GM12892 (cell line): ENCODE measurements around the gene RANBP1.
"Not testable (repeated sequence)": the region's sequence is repeated elsewhere in the genome, so short reads cannot be mapped to it uniquely, and the experiment has no call there.

Source experiments
- DNase-seq: peaks from one replicate; pipeline ENCODE4 v3.0.0; 2011; ENCODE audit not compliant: insufficient read length
- FAIRE-seq: peaks from 2 replicates; lab custom pipeline; 2011; peaks lifted over from hg19 to GRCh38; lab: Jason Lieb, UNC
- POLR2A ChIP-seq: IDR thresholded peaks from 2 replicates; pipeline ENCODE4 v1.6.1; 2011; ENCODE audit warnings: low read depth, low read length, control low read depth
- POLR2AphosphoS5 ChIP-seq: IDR thresholded peaks from 2 replicates; pipeline ENCODE4 v1.6.1; 2011; ENCODE audit warnings: low read depth, low read length, control low read depth
- TAF1 ChIP-seq: IDR thresholded peaks from 2 replicates; pipeline ENCODE4 v1.6.1; 2011; ENCODE audit warnings: low read depth, mild to moderate bottlenecking, control low read depth, low read length, borderline replicate concordance

RANBP1 gene

DNA sequence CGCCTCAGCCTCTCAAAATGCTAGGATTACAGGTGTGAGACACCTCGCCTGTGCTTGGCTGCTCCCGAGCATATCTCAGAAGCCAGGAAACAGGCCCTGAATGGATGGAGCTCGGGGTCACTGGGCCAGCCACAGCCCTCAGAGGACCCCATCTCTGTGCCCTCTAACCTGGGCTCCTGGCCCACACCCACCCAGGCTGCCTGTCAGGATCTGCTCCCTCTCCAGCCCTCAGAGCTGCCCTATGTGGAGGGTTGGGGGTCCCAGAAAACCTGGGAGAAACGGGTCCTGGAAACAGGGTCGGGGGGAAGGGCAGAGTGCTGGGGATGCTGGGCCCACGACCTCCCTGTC lies 40.1 kb downstream of the RANBP1 start:
- no peak for FAIRE-seq
- TF ChIP-seq POLR2AphosphoS5: no peak
- TF ChIP-seq POLR2A: no peak
- no peak for TF ChIP-seq TAF1
- no peak for DNase-seq

DNA sequence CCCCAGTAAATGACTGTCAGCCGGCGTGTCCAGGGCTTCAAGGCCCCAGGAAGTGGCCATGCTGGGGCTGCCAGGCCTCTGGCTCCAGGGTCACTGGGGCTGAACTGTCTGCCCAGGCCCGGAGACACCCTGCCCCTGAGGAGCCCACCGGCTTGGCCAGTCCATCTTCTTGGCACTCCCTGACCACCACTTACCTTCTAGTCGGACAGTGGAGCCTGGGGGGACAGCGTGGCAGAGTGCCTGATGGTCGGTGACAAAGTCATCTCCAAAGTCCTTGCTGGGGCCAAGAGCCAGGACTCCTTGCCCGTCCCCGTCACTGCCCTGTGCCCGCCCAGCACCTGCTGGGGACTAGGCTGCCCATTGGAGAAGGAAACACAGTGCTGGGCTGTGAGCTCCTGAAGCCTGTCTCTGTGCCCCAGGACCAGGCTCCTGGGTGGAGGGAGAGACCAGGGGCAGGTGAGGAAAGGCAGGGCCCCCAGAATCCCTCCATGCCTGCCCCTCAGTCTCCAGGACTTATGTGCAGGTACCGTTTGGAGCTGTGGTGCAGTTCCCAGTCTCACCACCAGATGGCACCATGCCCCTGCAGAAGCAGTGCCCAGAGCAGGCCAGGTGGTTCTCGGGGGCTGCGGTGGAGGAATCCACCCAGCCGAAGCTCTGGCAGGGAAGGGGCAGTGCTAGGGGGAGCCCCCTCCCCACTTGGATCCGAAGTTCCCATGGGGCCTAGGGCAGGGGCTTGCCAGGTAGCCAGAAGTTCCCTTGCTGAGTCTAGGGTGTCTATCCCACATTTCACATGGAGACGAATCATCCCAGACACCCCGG lies 40.9 kb downstream of the RANBP1 start:
- peak; percentile 94 for FAIRE-seq
- peak; percentile 95 for DNase-seq
- TF ChIP-seq TAF1: no peak
- no peak for TF ChIP-seq POLR2AphosphoS5
- no peak for TF ChIP-seq POLR2A

DNA sequence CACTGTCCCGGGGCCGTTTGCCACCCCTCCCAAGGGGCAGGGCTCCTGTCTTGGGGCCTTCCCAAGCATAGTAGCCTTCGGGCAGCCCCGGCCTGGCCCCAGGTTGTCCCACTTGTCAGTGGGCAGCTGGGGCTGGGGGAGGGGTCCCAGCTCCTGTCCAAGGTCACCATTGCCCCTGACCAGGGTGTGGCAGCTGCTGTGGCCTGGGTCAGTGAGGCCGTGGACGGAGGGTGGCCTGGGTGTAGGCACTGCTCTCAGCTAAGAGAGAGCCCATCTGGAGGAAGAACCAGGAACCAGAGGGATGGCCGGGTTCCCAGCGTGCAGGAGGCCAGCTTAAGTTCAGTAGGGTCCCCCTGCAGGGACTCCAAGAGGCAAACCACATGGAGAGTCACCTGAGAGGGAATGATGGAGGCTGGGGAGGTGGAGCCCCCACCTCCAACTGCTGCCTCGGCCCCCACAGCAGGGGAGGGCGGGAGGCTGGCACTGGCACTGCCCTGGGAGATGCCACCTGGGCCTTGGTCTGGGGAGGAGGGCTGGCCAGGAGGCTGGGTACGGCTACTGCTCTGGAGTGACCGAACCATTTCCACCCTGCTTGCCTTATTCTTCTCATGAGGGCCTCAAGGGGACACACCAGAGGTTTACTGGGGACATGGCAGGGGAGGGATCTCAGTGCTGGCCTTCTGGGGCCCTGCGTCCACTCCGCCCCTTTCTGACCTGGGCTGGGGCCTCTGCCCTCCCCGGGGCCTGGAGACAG lies 41.7 kb downstream of the RANBP1 start:
- FAIRE-seq: no peak
- no peak for TF ChIP-seq TAF1
- no peak for TF ChIP-seq POLR2A
- TF ChIP-seq POLR2AphosphoS5: no peak
- no peak for DNase-seq

DNA sequence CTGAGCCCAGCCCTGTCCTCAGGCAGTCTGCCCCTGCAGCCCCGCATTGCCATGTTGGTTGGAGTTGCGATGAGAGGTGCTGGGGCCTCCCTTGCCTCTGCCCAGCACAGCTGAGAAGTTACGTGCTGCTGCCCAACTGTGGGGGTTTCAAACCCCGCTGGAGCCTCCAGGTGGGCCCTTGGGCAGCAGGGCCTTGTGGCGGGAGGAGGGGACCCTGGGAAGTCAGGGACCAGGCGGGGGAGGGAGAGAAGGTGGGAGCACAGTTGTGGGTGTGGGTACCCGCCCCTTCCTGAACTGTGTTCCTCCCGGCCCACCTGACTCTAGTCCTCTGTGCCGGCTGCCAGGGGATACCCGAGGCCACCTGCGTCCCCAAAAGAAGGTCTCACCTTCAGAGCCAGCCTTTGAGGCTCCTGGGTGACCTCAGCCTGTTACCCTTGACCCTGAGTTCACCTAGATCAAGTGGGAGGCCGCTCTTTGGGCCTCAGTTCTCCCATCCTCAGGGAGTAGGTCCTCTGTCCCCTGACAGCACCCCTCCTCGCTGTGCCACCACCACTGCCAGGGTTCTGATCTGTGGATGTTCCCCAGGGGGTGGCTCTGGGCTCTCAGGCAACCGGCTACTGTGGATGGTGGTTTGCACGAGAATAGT lies 42.6 kb downstream of the RANBP1 start:
- TF ChIP-seq POLR2A (no peak), POLR2AphosphoS5 (no peak), TAF1 (no peak)
- no peak for FAIRE-seq
- no peak for DNase-seq

DNA sequence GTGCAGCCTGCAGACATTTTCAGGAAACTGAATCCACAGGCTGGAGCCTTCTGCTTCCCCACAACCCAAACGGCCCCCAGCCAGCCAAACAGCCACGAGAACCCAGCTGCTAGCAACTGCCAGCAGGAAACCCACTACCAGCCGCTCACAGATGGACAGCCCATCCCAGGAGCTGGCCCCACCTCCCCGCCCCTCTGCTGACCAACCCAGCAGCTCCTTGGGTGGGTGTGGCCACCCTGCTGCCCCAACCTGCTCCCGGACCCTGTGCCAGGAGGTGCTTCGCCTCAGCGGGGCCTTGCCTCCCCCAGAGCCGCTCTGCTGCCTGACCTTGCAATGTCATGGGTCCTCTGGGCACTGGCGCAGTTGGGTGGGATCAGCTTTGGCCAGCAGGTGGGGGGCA lies 43.2 kb downstream of the RANBP1 start:
- FAIRE-seq (no peak), DNase-seq (no peak)
- TF ChIP-seq POLR2A: no peak
- TF ChIP-seq TAF1: no peak
- TF ChIP-seq POLR2AphosphoS5: no peak

DNA sequence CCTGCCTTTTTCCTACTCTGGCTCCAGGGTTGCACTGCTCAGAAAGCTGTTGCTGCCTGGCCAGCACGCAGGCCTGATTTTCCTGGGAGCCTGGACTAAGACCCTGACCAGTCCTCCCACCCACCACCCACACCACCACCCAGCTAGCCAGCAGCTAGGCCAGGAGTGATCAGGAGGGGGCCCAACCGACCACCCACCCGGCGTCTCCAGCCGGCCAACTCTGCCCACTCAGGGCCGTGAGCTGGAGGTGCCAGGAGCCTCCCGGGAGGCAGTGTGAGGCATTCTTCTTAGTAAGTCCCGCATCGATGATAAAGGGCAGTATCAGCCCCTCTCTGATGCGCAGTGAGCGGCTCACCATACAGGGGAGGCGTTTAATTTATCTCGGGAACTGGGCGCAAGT lies 43.6 kb downstream of the RANBP1 start:
- FAIRE-seq, DNase-seq: not testable (repeated sequence)

DNA sequence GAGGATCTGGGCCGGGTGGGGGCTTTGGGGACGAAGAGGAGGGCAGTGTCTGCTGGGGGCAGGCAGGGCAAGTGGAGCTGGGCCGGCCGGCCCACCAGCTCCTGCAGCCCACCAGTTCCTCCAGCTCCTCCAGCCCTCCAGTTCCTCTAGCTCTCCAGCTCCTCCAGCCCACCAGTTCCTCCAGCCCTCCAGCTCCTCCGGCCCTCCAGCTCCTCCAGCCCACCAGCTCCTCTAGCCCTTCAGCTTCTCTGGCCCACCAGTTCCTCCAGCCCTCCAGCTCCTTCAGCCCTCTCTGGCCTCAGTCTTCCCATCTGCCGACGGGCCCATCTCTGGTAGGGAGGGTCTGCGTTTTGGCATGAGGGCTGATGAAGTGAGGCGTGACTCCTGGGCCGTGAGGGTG lies 44.1 kb downstream of the RANBP1 start:
- DNase-seq (no peak), FAIRE-seq (no peak)
- TF ChIP-seq POLR2AphosphoS5: no peak

DNA sequence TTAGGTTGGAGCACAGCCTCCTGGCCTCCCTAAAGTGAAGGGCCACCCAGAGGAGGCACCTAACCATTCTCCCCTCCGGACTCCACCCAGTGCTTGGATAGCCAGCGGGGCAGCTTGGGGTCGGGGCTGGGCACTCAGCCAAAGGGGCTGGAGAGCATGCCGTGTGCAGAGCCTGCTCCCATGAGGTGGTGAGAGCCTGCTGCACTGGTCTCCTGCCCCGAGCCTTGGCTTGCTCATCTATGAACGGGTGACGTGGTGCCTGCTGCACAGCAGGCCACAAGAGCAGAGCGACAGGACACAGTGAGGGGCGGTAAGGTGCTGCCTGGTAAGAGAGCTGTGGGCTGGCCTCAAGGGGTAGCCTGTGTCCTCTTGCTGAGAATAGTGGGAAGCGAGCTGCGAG lies 49.0 kb downstream of the RANBP1 start:
- no peak for DNase-seq
- TF ChIP-seq POLR2AphosphoS5: no peak
- TF ChIP-seq POLR2A: no peak
- no peak for TF ChIP-seq TAF1
- FAIRE-seq: no peak

DNA sequence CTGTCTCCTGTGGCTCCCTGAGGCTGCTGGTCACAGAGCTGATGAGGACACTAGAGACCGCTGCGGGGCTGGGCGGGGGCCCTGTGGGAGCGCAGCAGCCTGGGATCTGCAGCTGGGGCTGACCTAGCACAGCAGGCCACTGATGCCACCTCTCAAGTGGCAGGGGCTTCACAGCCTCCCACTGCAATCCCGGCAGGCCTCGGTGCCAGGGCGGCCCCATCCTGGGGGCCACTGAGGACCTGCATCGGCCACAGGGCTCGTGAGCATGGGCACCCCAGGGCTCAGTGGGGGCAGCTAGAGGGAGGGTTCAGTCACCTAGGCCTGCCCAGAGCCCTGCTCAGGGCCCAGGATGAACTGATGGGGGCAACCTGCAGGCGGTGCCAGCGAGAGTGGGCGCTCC lies 49.5 kb downstream of the RANBP1 start:
- TF ChIP-seq POLR2AphosphoS5 (no peak), TAF1 (no peak), POLR2A (no peak)
- DNase-seq: no peak
- no peak for FAIRE-seq

DNA sequence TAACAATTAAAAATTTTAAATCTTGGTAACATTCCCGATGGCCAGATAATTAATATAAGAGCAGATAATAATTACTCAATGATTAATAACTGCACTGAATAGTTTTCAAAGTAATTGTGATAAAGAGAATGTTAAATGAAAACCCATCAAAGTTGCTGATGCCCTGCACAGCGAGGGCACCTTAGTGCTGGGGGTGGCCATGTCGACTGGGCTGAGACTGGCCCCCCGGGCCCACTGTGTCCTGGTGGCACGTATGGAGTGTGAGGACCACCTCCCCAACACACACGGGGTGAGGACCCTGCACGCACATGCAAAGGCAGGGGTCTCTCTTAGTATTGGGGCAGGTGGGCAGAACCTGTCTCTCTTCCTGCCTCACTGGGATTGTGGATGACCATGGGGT lies 50.0 kb downstream of the RANBP1 start:
- TF ChIP-seq POLR2AphosphoS5 (no peak), POLR2A (no peak), TAF1 (no peak)
- DNase-seq: no peak
- FAIRE-seq: no peak

DNA sequence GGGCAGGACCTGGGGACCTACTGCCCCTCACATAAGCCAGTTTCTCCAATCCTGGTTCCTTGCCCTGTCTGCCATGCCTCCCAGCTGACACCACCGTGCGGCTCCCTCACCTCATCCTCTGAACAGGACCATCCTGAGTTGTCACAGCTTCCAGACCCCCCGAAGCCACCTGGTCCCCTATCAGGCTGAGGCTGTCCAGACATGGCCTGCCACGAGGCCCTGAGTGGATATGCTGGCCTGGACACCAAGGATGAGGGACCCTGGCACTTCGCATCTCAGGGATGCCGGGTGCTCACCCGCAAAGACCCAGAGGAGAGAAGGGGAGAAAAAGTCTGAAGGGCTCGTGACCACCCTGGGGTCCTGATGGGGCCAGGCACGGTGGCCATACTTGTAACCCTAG lies 50.8 kb downstream of the RANBP1 start:
- no peak for FAIRE-seq
- no peak for TF ChIP-seq POLR2A
- TF ChIP-seq POLR2AphosphoS5: no peak
- TF ChIP-seq TAF1: no peak

More for the DNA sequence above, 50.8 kb downstream of the RANBP1 start:
- DNase-seq: no peak
